IMR-90 (cell line): ENCODE measurements around the gene GMCL1. TPM values are rescaled to one million over a fixed set of nuclear protein-coding genes. Genes with fewer than 3 reads are reported as not detected.

ENCODE experiments used
- ATAC-seq: fragments of 200-7000 bp; cut with Tn5 transposase; 2 replicates; pipeline ENCODE4 v1.9.1; 2020; ENCODE audit warnings: low read depth, mild to moderate bottlenecking, moderate library complexity
- BruUV-seq: library from RNA; stranded (reverse); fragments of 400-500 nt; replicated peaks from 2 replicates; lab custom pipeline; 2021; lab: Mats Ljungman, UMichigan
- CTCF ChIA-PET: fragments of 300-600 bp; formaldehyde crosslinking; extraction: SDS; loops from one replicate; lab custom pipeline; 2021; ENCODE audit warnings: antibody characterized with exemption; lab: Yijun Ruan, JAX
- POLR2A ChIA-PET: fragments of 300-600 bp; sonication (Branson Sonifier 250); formaldehyde crosslinking; loops from one replicate; lab custom pipeline; 2022; ENCODE audit warnings: antibody characterized with exemption; ENCODE audit not compliant: unreplicated experiment; lab: Charles Lee
- DNase-seq: peaks from one replicate; pipeline ENCODE4 v3.0.0; 2013
- H2AFZ ChIP-seq: replicated peaks from 2 replicates; pipeline ENCODE3; 2013; ENCODE audit warnings: low read length, mild to moderate bottlenecking; ENCODE audit not compliant: poor library complexity
- H2AK5ac ChIP-seq: 2 replicates; pipeline ENCODE4 v1.6.1; 2013; ENCODE audit warnings: low read depth, low read length, inconsistent platforms
- H2AK9ac ChIP-seq: replicated peaks from 2 replicates; pipeline ENCODE3; 2013; ENCODE audit warnings: mild to moderate bottlenecking, low read depth, low read length, moderate library complexity; ENCODE audit not compliant: poor library complexity
- H2BK120ac ChIP-seq: 2 replicates; pipeline ENCODE4 v1.6.1; 2013; ENCODE audit warnings: low read depth, low read length, inconsistent platforms
- H2BK15ac ChIP-seq: 3 replicates; pipeline ENCODE4 v1.6.1; 2013; ENCODE audit warnings: low read depth, low read length, inconsistent platforms
- H2BK20ac ChIP-seq: 2 replicates; pipeline ENCODE4 v1.6.1; 2013; ENCODE audit warnings: low read depth, mild to moderate bottlenecking, inconsistent platforms, low read length, moderate library complexity
- H2BK5ac ChIP-seq: 2 replicates; pipeline ENCODE4 v1.6.1; 2013; ENCODE audit warnings: mild to moderate bottlenecking, low read depth, low read length, inconsistent platforms; ENCODE audit not compliant: poor library complexity, severe bottlenecking
- H3K14ac ChIP-seq: replicated peaks from 2 replicates; pipeline ENCODE4 v1.6.1; 2013; ENCODE audit warnings: low read depth, low read length, inconsistent platforms
- H3K18ac ChIP-seq: 2 replicates; pipeline ENCODE4 v1.6.1; 2013; ENCODE audit warnings: low read depth, low read length, control low read depth
- H3K23ac ChIP-seq: 2 replicates; pipeline ENCODE4 v1.6.1; 2013; ENCODE audit warnings: low read depth, low read length, inconsistent platforms
- H3K27ac ChIP-seq: 2 replicates; pipeline ENCODE4 v1.5.1; 2013; ENCODE audit warnings: mild to moderate bottlenecking, control low read depth, low read length; ENCODE audit not compliant: insufficient read depth
- H3K27me3 ChIP-seq: 2 replicates; pipeline ENCODE4 v1.6.1; 2013; ENCODE audit warnings: low read length; ENCODE audit not compliant: control insufficient read depth, insufficient read depth
- H3K36me3 ChIP-seq: 2 replicates; pipeline ENCODE4 v1.6.1; 2013; ENCODE audit warnings: low read length, mixed read lengths; ENCODE audit not compliant: control insufficient read depth, insufficient read depth
- H3K4ac ChIP-seq: 2 replicates; pipeline ENCODE4 v1.6.1; 2013; ENCODE audit warnings: low read depth, low read length, inconsistent platforms
- H3K4me1 ChIP-seq: 2 replicates; pipeline ENCODE4 v1.6.1; 2013; ENCODE audit warnings: low read length, mixed read lengths; ENCODE audit not compliant: control insufficient read depth, insufficient read depth
- H3K4me2 ChIP-seq: 2 replicates; pipeline ENCODE4 v1.6.1; 2013; ENCODE audit warnings: low read depth, mild to moderate bottlenecking, control low read depth, low read length, moderate library complexity
- H3K4me3 ChIP-seq: 2 replicates; pipeline ENCODE4 v1.5.1; 2013; ENCODE audit warnings: low read depth, mild to moderate bottlenecking, control low read depth, low read length, moderate library complexity; ENCODE audit not compliant: insufficient read depth
- H3K56ac ChIP-seq: 2 replicates; pipeline ENCODE4 v1.6.1; 2013; ENCODE audit warnings: low read length, inconsistent platforms; ENCODE audit not compliant: insufficient read depth; ENCODE audit errors: extremely low read depth
- H3K79me1 ChIP-seq, 2 experiments: 2 replicates each; pipeline ENCODE4 v1.6.1; 2013; ENCODE audit warnings: low read length in 2 of 2, inconsistent platforms in 1 of 2, low read depth in 1 of 2
- H3K9ac ChIP-seq: 2 replicates; pipeline ENCODE4 v1.6.1; 2013; ENCODE audit warnings: low read depth, low read length, control low read depth
- H3K9me1 ChIP-seq: 2 replicates; pipeline ENCODE4 v1.6.1; 2013; ENCODE audit warnings: low read length, inconsistent platforms; ENCODE audit not compliant: insufficient read depth
- H3K9me3 ChIP-seq: 2 replicates; pipeline ENCODE4 v1.6.1; 2013; ENCODE audit warnings: low read length; ENCODE audit not compliant: control insufficient read depth, insufficient read depth
- H4K20me1 ChIP-seq: 2 replicates; pipeline ENCODE4 v1.6.1; 2013; ENCODE audit warnings: low read length, inconsistent platforms; ENCODE audit not compliant: insufficient read depth
- H4K5ac ChIP-seq: 2 replicates; pipeline ENCODE4 v1.6.1; 2013; ENCODE audit warnings: mild to moderate bottlenecking, low read depth, low read length, control low read depth
- H4K8ac ChIP-seq, 2 experiments: 2 replicates each; pipeline ENCODE4 v1.6.1; 2013; ENCODE audit warnings: low read depth in 2 of 2, low read length in 2 of 2, control low read depth in 1 of 2, inconsistent platforms in 1 of 2
- H4K91ac ChIP-seq: 2 replicates; pipeline ENCODE4 v1.6.1; 2013; ENCODE audit warnings: low read depth, low read length, inconsistent platforms; ENCODE audit not compliant: insufficient read depth
- BHLHE40 ChIP-seq: fragments of 150-350 bp; IDR thresholded peaks from 2 replicates; pipeline ENCODE4 v1.6.1; 2016; ENCODE audit warnings: mild to moderate bottlenecking, low read depth, low read length
- CEBPB ChIP-seq: IDR thresholded peaks from 2 replicates; pipeline ENCODE4 v1.6.1; 2012; ENCODE audit warnings: low read depth, low read length, improper control_type of control experiment
- CHD1 ChIP-seq: IDR thresholded peaks from 2 replicates; pipeline ENCODE4 v1.6.1; 2012; ENCODE audit warnings: low read depth, low read length, improper control_type of control experiment
- FOS ChIP-seq: fragments of 150-350 bp; IDR thresholded peaks from 2 replicates; pipeline ENCODE4 v1.6.1; 2016; ENCODE audit warnings: low read depth, low read length
- MAFK ChIP-seq: IDR thresholded peaks from 2 replicates; pipeline ENCODE4 v1.6.1; 2012; ENCODE audit warnings: low read depth, low read length, improper control_type of control experiment
- MAZ ChIP-seq: IDR thresholded peaks from 2 replicates; pipeline ENCODE4 v1.6.1; 2012; ENCODE audit warnings: low read depth, mild to moderate bottlenecking, low read length, improper control_type of control experiment, moderate library complexity, borderline replicate concordance
- MXI1 ChIP-seq: IDR thresholded peaks from 2 replicates; pipeline ENCODE4 v1.6.1; 2012; ENCODE audit warnings: low read depth, mild to moderate bottlenecking, low read length, moderate library complexity, borderline replicate concordance
- NFE2L2 ChIP-seq: fragments of 150-350 bp; IDR thresholded peaks from 2 replicates; pipeline ENCODE4 v1.6.1; 2016; ENCODE audit warnings: low read depth, mild to moderate bottlenecking, low read length
- POLR2A ChIP-seq: IDR thresholded peaks from 2 replicates; pipeline ENCODE4 v1.6.1; 2012; ENCODE audit warnings: mild to moderate bottlenecking, low read depth, low read length
- RAD21 ChIP-seq: IDR thresholded peaks from 2 replicates; pipeline ENCODE4 v1.6.1; 2012; ENCODE audit warnings: low read length, improper control_type of control experiment
- RCOR1 ChIP-seq: IDR thresholded peaks from 2 replicates; pipeline ENCODE4 v1.6.1; 2012; ENCODE audit warnings: mild to moderate bottlenecking, low read length, improper control_type of control experiment; ENCODE audit not compliant: insufficient replicate concordance
- RFX5 ChIP-seq: IDR thresholded peaks from 2 replicates; pipeline ENCODE4 v1.8.0; 2012; ENCODE audit warnings: low read depth, mild to moderate bottlenecking, low read length, moderate library complexity
- SMC3 ChIP-seq: fragments of 150-350 bp; IDR thresholded peaks from 2 replicates; pipeline ENCODE4 v1.6.1; 2016; ENCODE audit warnings: low read depth, mild to moderate bottlenecking, antibody characterized with exemption, low read length, moderate library complexity
- WGBS, 2 experiments: methylation state at CpG; one replicate each; pipeline versions ENCODE4 v1.1.5 to v1.1.7; 2013; ENCODE audit warnings: missing lambda C conversion rate in 2 of 2; ENCODE audit not compliant: insufficient read length in 1 of 2; ENCODE audit errors: extremely low coverage in 2 of 2; 5-methylcytosine and 5-hydroxymethylcytosine counted together
- dilution Hi-C: fragments of 300-500 bp; cut with HindIII; formaldehyde crosslinking; loops from one replicate; pipeline ENCODE4 v1.14.3; 2018; ENCODE audit warnings: low sequenced_read_pairs; ENCODE audit not compliant: unreplicated experiment
- in situ Hi-C: fragments of 300-500 bp; cut with MboI; formaldehyde crosslinking; loops from 3 replicates; pipeline ENCODE4 v1.14.3; 2019; ENCODE audit warnings: low sequenced_read_pairs, inconsistent platforms, mixed read lengths
- intact Hi-C: fragments of 100-400 bp; cut with micrococcal nuclease; formaldehyde crosslinking; loops from 2 replicates; pipeline ENCODE4 v1.10.0; 2022
- polyA plus RNA-seq, 3 experiments: library from polyadenylated mRNA; depleted of rRNA; stranded (reverse); fragments of >200 nt; gene quantifications; 2 replicates each; pipeline ENCODE4 v1.2.3, GENCODE V29; 2012; ENCODE audit warnings: low replicate concordance in 1 of 3
- total RNA-seq: library from RNA; depleted of rRNA; stranded (reverse); fragments of >200 nt; gene quantifications from 2 replicates; pipeline ENCODE4 v1.2.3, GENCODE V29; 2012
- TF ChIP-seq, protein P1 (sequence below): conservative IDR thresholded peaks from 2 replicates; pipeline ENCODE4 v1.5.1; 2012; ENCODE audit warnings: mild to moderate bottlenecking, low read depth, low read length, improper control_type of control experiment
- TF ChIP-seq, protein P2 (sequence below): fragments of 150-350 bp; IDR thresholded peaks from 2 replicates; pipeline ENCODE4 v1.6.1; 2017; ENCODE audit warnings: mild to moderate bottlenecking, antibody characterized with exemption, low read length, low read depth
- TF ChIP-seq, protein P3 (sequence below): fragments of 150-350 bp; IDR thresholded peaks from 2 replicates; pipeline ENCODE4 v1.6.1; 2016; ENCODE audit warnings: low read depth, mild to moderate bottlenecking, low read length, moderate library complexity, borderline replicate concordance

The GMCL1 gene
- total and polyA plus RNA-seq, 2 of the 4 experiments (the other 2 are of a cell fraction) = 2.8 to 3.4 TPM

DNA sequence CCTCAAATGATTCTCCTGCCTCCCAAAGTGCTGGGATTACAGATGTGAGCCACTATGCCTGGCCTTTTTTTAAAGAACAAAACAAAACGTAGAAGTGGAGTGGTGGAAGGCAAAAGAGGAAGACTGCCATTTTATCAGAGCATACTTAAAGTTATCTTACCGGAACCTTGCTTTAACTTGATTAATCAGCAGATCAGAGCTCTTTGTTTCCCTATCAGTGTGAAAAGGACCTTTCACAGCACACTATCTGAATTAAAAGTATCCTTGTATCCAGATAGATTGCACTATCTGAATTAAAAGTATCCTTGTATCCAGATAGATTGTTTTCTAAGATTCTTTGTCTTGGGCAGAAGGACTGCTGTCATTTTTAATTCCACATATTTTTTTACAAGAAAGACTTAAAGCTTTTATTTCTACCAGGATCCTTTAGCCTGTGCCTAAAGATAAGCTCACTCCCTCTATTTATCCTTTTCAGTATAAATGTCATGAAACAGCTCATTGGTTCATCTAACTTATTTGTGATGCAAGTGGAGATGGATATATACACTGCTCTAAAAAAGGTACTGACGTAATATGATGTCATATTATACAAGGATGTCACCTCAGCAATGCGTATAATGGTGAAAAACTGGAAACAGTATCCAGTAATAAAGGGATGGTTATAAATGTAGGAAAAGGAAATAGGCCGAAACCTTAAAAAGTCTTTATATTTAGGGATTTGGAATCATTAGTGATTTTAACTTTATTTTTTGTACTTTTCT is 17.8 kb downstream of the GMCL1 start:
- H3K4me2 ChIP-seq = no peak overlapping the region
- H3K9me3 ChIP-seq = no peaks in the 10 kb centered on the region
- intact Hi-C loops (no loop called here), in situ Hi-C loops (no loop called here), dilution Hi-C loops (no loop called here)
- H3K56ac ChIP-seq = no peak overlapping the region
- no peaks in the 10 kb centered on the region for H3K4me1 ChIP-seq
- no peak overlapping the region for H2BK120ac ChIP-seq
- TF ChIP-seq RAD21 (no peak), MAFK (no peak), NFE2L2 (no peak), MAZ (no peak), POLR2A (no peak), CEBPB (no peak), FOS (no peak), RFX5 (no peak), SMC3 (no peak), CHD1 (no peak), RCOR1 (no peak), MXI1 (no peak), BHLHE40 (no peak)
- TF ChIP-seq, protein P1, sequence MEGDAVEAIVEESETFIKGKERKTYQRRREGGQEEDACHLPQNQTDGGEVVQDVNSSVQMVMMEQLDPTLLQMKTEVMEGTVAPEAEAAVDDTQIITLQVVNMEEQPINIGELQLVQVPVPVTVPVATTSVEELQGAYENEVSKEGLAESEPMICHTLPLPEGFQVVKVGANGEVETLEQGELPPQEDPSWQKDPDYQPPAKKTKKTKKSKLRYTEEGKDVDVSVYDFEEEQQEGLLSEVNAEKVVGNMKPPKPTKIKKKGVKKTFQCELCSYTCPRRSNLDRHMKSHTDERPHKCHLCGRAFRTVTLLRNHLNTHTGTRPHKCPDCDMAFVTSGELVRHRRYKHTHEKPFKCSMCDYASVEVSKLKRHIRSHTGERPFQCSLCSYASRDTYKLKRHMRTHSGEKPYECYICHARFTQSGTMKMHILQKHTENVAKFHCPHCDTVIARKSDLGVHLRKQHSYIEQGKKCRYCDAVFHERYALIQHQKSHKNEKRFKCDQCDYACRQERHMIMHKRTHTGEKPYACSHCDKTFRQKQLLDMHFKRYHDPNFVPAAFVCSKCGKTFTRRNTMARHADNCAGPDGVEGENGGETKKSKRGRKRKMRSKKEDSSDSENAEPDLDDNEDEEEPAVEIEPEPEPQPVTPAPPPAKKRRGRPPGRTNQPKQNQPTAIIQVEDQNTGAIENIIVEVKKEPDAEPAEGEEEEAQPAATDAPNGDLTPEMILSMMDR = no peak
- TF ChIP-seq, protein P2, sequence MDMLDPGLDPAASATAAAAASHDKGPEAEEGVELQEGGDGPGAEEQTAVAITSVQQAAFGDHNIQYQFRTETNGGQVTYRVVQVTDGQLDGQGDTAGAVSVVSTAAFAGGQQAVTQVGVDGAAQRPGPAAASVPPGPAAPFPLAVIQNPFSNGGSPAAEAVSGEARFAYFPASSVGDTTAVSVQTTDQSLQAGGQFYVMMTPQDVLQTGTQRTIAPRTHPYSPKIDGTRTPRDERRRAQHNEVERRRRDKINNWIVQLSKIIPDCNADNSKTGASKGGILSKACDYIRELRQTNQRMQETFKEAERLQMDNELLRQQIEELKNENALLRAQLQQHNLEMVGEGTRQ = no peak
- TF ChIP-seq, protein P3, sequence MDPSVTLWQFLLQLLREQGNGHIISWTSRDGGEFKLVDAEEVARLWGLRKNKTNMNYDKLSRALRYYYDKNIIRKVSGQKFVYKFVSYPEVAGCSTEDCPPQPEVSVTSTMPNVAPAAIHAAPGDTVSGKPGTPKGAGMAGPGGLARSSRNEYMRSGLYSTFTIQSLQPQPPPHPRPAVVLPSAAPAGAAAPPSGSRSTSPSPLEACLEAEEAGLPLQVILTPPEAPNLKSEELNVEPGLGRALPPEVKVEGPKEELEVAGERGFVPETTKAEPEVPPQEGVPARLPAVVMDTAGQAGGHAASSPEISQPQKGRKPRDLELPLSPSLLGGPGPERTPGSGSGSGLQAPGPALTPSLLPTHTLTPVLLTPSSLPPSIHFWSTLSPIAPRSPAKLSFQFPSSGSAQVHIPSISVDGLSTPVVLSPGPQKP = no peak
- H4K20me1 ChIP-seq = no peaks in the 10 kb centered on the region
- no peak overlapping the region for H3K18ac ChIP-seq
- no peak overlapping the region for H4K5ac ChIP-seq
- DNase-seq (no peak), ATAC-seq (no peak)
- H3K27ac ChIP-seq = no peak overlapping the region
- H3K14ac ChIP-seq = no peak overlapping the region
- H2BK5ac ChIP-seq = no peak overlapping the region
- no peak overlapping the region for H2BK15ac ChIP-seq
- H2BK20ac ChIP-seq = no peak overlapping the region
- H3K4ac ChIP-seq = no peak overlapping the region
- H3K79me1 ChIP-seq = peaks cover 0 to 4% of the 10 kb centered on the region in 2 experiments; a peak in 2 of 4 replicates
- ChIA-PET POLR2A (no interaction called here), CTCF (no interaction called here)
- H2AK9ac ChIP-seq = no peak overlapping the region
- H3K9me1 ChIP-seq = peaks cover 3% of the 10 kb centered on the region
- BruUV-seq = no TSS peak
- H4K91ac ChIP-seq = no peak overlapping the region
- H3K4me3 ChIP-seq = no peak overlapping the region
- H3K27me3 ChIP-seq = no peaks in the 10 kb centered on the region
- H3K23ac ChIP-seq = no peak overlapping the region
- H2AFZ ChIP-seq = no peak overlapping the region
- no CpG with 5 or more reads among the region's 5 CpGs for WGBS, 2 experiments
- no peak overlapping the region for H4K8ac ChIP-seq
- peaks cover 15% of the 10 kb centered on the region for H3K36me3 ChIP-seq
- H2AK5ac ChIP-seq = no peak overlapping the region
- no peak overlapping the region for H3K9ac ChIP-seq
